Subcutaneous adipose tissue (tissue), 4 donors: Measurements from ENCODE around the gene DDR2. TPM values are rescaled to one million over a fixed set of nuclear protein-coding genes. Genes with fewer than 3 reads are reported as not detected.

Experiments used
- CTCF ChIP-seq: fragments of 450-650 bp; IDR thresholded peaks from one replicate; pipeline ENCODE4 v1.5.1; 2016; ENCODE audit warnings: low read depth, mild to moderate bottlenecking, control low read depth, antibody characterized with exemption, moderate library complexity
- total RNA-seq, 4 donors: library from RNA; depleted of rRNA; stranded (reverse); fragments of >200 nt; gene quantifications; one replicate each; pipeline ENCODE4 v1.1.0, GENCODE V29; 2016

Gene DDR2
- total RNA-seq, 4 donors from 2014 or later, result 98.7 to 258 (median 200) TPM

- TF ChIP-seq CTCF, result no peak
Observed at GRCh38 chr1:162717548-162718184, 85.4 kb downstream of the DDR2 start.

- no peak for TF ChIP-seq CTCF
Observed at GRCh38 chr1:162719678-162720077, 87.4 kb downstream of the DDR2 start.

GRCh38 chr1:162720996-162721395, 88.7 kb downstream of the DDR2 start:
- no peak for TF ChIP-seq CTCF

- no peak for TF ChIP-seq CTCF
Observed at GRCh38 chr1:162721471-162721870, 89.2 kb downstream of the DDR2 start.

- no peak for TF ChIP-seq CTCF
Observed at GRCh38 chr1:162722036-162722435, 89.8 kb downstream of the DDR2 start.

GRCh38 chr1:162724583-162725120, 92.4 kb downstream of the DDR2 start:
- no peak for TF ChIP-seq CTCF

GRCh38 chr1:162725301-162725837, 93.1 kb downstream of the DDR2 start:
- no peak for TF ChIP-seq CTCF
